ENCODE results near the gene PROM2.

GRCh38 chr2:95268211-95269035 is 5.8 kb upstream of the PROM2 start:
- TF ChIP-seq CTCF (conservative IDR thresholded peaks at IDR 0.05; ENCODE audit: low read depth in 2 of 2): no peak
- no peak for TF ChIP-seq EZH2 (IDR thresholded peaks at IDR 0.05; ENCODE audit: low read depth, unreplicated experiment)
- TF ChIP-seq EZH2phosphoT487 (IDR thresholded peaks at IDR 0.05; ENCODE audit: unreplicated experiment): no peak

All from GM23338 (cell line).